Measurements from ENCODE around the gene PIMREG.

PIMREG gene, protein sequence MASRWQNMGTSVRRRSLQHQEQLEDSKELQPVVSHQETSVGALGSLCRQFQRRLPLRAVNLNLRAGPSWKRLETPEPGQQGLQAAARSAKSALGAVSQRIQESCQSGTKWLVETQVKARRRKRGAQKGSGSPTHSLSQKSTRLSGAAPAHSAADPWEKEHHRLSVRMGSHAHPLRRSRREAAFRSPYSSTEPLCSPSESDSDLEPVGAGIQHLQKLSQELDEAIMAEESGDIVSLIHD

DNA sequence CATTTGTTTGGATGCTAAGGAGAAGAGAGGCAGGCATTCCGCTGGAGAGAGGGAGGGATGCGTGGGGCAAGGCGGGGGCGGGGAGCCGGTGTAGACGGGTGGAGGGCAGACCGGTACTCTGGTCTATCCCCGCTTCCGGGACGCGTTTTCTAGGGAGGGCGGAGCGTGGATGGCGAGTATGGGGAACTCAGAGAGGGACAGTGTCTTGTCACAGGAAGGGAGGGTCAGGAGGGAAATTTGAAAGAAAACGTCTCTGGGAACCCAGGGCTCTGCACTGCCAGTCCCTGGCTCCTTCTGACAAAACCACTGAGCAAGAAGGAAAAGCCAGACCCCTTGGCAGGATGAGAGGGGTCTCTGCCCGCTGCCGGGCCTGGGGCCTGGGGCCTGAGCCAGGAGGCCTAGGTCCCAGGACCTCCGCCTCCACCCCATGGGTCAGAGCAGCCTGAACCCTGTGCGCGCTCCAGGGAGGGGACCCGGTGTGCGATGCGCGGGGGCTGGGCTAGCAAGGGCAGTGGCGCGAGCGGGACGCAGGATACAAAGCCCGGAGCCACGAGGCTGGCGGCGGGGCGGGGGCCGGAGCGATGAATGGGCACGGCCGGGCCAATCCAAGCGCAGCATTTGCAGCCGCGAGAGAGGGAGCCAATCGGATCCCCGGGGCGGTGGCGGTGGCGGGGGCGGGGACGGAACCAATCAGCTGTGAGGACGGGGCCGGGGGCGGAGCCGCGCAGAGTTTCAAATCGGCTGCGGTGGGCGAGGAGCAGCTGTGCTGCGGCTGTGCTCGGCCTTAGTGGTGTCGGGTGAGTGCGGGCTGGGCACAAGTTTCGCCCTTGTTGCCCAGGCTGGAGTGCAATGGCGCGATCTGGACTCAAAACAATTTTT, at the start of gene PIMREG:
TSS of gene PIMREG (plus strand) at position 764 of the 879 bp plus-strand sequence. CDS start 656 bp downstream, outside the sequence.
- TF ChIP-seq, protein P1, sequence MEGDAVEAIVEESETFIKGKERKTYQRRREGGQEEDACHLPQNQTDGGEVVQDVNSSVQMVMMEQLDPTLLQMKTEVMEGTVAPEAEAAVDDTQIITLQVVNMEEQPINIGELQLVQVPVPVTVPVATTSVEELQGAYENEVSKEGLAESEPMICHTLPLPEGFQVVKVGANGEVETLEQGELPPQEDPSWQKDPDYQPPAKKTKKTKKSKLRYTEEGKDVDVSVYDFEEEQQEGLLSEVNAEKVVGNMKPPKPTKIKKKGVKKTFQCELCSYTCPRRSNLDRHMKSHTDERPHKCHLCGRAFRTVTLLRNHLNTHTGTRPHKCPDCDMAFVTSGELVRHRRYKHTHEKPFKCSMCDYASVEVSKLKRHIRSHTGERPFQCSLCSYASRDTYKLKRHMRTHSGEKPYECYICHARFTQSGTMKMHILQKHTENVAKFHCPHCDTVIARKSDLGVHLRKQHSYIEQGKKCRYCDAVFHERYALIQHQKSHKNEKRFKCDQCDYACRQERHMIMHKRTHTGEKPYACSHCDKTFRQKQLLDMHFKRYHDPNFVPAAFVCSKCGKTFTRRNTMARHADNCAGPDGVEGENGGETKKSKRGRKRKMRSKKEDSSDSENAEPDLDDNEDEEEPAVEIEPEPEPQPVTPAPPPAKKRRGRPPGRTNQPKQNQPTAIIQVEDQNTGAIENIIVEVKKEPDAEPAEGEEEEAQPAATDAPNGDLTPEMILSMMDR (IDR thresholded peaks at IDR 0.05; ENCODE audit: low read depth, low read length) = no peak
- DNase-seq (ENCODE audit: low read depth, low spot score) = peak; percentile 96
- in situ Hi-C loops (cut with HindIII; ENCODE audit: low sequenced_read_pairs) = no loop called here
- H3K4me3 ChIP-seq (ENCODE audit: low read depth, low read length) = peak within 1 kb of the TSS; percentile 68

DNA sequence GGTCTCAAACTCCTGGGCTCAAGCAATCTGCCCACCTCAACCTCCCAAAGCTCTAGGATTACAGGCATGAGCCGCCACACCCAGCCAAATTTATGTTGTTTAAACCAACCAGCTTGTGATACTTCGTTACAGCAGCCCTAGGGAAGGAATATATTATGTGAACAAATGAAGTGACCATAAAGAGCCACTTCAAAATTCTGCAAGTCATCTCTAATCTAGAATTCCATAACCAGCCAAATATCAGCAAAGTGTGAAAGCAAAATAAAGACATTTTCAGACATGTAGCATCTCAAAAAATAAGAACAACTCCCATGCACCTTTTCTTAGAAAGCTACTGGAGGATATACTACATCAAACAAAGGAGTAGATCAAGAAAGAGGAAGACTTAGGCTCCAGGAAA, 45.3 kb upstream of the PIMREG start:
- in situ Hi-C loops (cut with HindIII; ENCODE audit: low sequenced_read_pairs) = no loop called here
- DNase-seq (ENCODE audit: low read depth, low spot score) = no peak
- TF ChIP-seq, protein P1 (IDR thresholded peaks at IDR 0.05; ENCODE audit: low read depth, low read length) = no peak
- H3K4me3 ChIP-seq (ENCODE audit: low read depth, low read length) = no peak overlapping the region

DNA sequence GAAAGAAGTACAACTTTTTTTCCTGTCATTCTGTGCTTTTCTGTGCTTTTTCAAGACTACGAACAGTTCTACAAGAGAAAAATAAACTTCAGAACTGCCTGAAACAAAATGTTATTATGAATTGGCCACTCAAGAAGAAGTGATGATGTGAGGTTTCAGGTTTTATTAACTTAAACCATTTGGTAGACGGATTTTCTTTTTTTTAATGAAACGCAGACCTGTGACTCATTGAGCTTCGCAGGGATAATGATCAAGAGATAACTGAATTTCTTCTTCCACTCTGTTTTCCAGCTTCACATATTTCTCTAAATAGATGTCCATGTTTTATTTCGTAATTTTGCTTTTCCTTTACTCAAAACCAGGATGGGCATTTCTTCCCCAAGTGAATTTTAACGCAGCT, 42.0 kb upstream of the PIMREG start:
- in situ Hi-C loops (cut with HindIII; ENCODE audit: low sequenced_read_pairs) = no loop called here
- H3K4me3 ChIP-seq (ENCODE audit: low read depth, low read length) = no peak overlapping the region
- TF ChIP-seq, protein P1 (IDR thresholded peaks at IDR 0.05; ENCODE audit: low read depth, low read length) = no peak
- no peak for DNase-seq (ENCODE audit: low read depth, low spot score)

DNA sequence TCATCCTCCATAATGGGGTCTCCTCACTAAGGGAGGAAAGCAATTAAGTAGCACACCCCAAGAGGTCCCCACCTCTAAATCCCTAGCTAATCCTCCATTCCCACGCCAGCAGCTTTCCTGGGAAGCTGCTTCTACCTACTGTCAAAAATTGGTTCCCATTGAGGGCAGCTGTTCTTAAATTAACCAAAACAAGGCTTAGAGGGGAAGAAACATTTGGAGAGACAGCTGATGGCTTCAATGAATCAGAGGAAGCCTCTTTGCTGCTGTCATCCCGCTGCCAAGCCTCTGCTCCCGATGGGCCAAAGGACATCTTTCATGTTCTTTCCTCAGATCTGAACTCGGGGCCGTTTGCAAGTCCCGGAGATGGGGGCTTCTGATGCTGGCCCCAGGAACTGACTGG, 36.0 kb upstream of the PIMREG start:
- TF ChIP-seq, protein P1 (IDR thresholded peaks at IDR 0.05; ENCODE audit: low read depth, low read length) = no peak
- H3K4me3 ChIP-seq (ENCODE audit: low read depth, low read length) = no peak overlapping the region
- DNase-seq (ENCODE audit: low read depth, low spot score) = no peak
- in situ Hi-C loops (cut with HindIII; ENCODE audit: low sequenced_read_pairs) = no loop called here

DNA sequence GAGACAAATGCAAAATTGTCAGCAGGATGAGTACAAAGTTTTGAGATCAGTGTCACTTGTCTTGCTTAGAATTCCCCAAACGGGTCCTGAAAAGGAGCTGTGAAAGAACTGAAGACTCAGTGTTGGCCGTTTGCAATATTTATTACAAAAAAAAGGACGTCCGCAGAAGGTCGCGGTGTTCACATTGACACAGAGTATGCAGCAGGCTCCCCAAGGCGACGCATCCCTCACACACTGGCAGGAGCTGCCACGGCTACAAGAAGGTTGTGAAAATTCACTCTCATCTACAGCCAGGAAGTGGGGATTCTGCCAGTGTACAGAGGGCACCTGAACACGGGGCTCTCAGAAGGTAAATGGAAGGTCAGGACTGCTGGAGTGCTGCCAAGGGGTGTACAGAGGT, 35.5 kb upstream of the PIMREG start:
- in situ Hi-C loops (cut with HindIII; ENCODE audit: low sequenced_read_pairs) = no loop called here

DNA sequence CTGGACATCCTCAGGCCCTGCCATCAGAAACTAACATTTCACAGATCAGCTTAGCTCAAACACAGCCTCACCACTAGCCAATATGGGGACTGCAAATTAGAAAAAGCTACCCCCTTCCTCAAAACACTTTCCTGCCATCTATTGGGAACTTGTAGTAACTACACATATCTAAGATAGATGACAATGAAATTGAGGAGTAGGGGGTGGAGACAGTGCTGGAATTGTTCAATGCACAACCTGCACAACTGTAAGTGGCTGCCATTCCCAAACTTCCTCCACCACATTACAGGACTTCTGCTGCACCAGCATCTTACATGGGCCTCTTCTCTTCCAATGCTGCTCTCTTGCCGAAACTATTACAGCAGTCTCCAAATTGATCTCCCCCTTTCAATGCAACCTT, 31.2 kb upstream of the PIMREG start:
- peak; percentile 43 for DNase-seq (ENCODE audit: low read depth, low spot score)
- TF ChIP-seq, protein P1 (IDR thresholded peaks at IDR 0.05; ENCODE audit: low read depth, low read length) = peak; percentile 54
- in situ Hi-C loops (cut with HindIII; ENCODE audit: low sequenced_read_pairs) = no loop called here
- no peak overlapping the region for H3K4me3 ChIP-seq (ENCODE audit: low read depth, low read length)

More for the DNA sequence above, 35.5 kb upstream of the PIMREG start:
- no peak for DNase-seq (ENCODE audit: low read depth, low spot score)
- TF ChIP-seq, protein P1 (IDR thresholded peaks at IDR 0.05; ENCODE audit: low read depth, low read length) = no peak
- no peak overlapping the region for H3K4me3 ChIP-seq (ENCODE audit: low read depth, low read length)
